Left lobe of liver (tissue), 2 donors: ENCODE results near the gene CHCHD6. TPM values are rescaled to one million over a fixed set of nuclear protein-coding genes. Genes with fewer than 3 reads are reported as not detected.

Experiments used
- ATAC-seq: fragments of 200-7000 bp; cut with Tn5 transposase; one replicate; pipeline ENCODE4 v1.9.1; 2020; ENCODE audit warnings: mild to moderate bottlenecking, moderate library complexity
- DNase-seq: peaks from one replicate; pipeline ENCODE4 v3.0.0-alpha.2; 2020; ENCODE audit warnings: low spot score
- total RNA-seq: library from RNA; stranded (reverse); gene quantifications from one replicate; pipeline ENCODE4 v1.2.1, GENCODE V29; 2021
- donor health status: DM: no; HTN: no; CAD: no; lungs with moderate emphysema.
- donor health status: DM: no; HTN: yes; CAD: no.

CHCHD6 gene
- total RNA-seq, 1 donor from 2014 or later = 3.8 TPM

GRCh38 chr3:126917232-126917804 lies 213.3 kb downstream of the CHCHD6 start:
- no peak for ATAC-seq
- DNase-seq = no peak

- no peak for DNase-seq
- ATAC-seq = no peak
Observed at GRCh38 chr3:126918355-126918821, 214.3 kb downstream of the CHCHD6 start.

- ATAC-seq (no peak), DNase-seq (no peak)
Observed at GRCh38 chr3:126921085-126921824, 217.2 kb downstream of the CHCHD6 start.

- no peak for ATAC-seq
- no peak for DNase-seq
Observed at GRCh38 chr3:126922466-126922865, 218.4 kb downstream of the CHCHD6 start.

- ATAC-seq = no peak
- DNase-seq = no peak
Observed at GRCh38 chr3:126923423-126923822, 219.4 kb downstream of the CHCHD6 start.

- no peak for DNase-seq
- ATAC-seq = no peak
Observed at GRCh38 chr3:126923895-126924294, 219.9 kb downstream of the CHCHD6 start.

GRCh38 chr3:126924458-126924857 lies 220.4 kb downstream of the CHCHD6 start:
- ATAC-seq (peak; percentile 65), DNase-seq (no peak)

GRCh38 chr3:126925411-126926171 lies 221.6 kb downstream of the CHCHD6 start:
- ATAC-seq (peak; percentile 52), DNase-seq (no peak)

- DNase-seq = no peak
- no peak for ATAC-seq
Observed at GRCh38 chr3:126926684-126927400, 222.8 kb downstream of the CHCHD6 start.

- DNase-seq (no peak), ATAC-seq (no peak)
Observed at GRCh38 chr3:126927401-126927750, 223.3 kb downstream of the CHCHD6 start.

- DNase-seq (no peak), ATAC-seq (no peak)
Observed at GRCh38 chr3:126927846-126928245, 223.8 kb downstream of the CHCHD6 start.

GRCh38 chr3:126928921-126929474 lies 225.0 kb downstream of the CHCHD6 start:
- DNase-seq (no peak), ATAC-seq (no peak)

- no peak for ATAC-seq
Observed at GRCh38 chr3:126930936-126931600, 227.0 kb downstream of the CHCHD6 start.

GRCh38 chr3:126931806-126932187 lies 227.8 kb downstream of the CHCHD6 start:
- DNase-seq (no peak), ATAC-seq (no peak)

More at GRCh38 chr3:126930936-126931600, 227.0 kb downstream of the CHCHD6 start:
- no peak for DNase-seq

GRCh38 chr3:126932188-126932931 lies 228.3 kb downstream of the CHCHD6 start:
- ATAC-seq (no peak), DNase-seq (no peak)

- peak; percentile 46 for ATAC-seq
- no peak for DNase-seq
Observed at GRCh38 chr3:126934031-126934531, 230.0 kb downstream of the CHCHD6 start.

- ATAC-seq = no peak
- no peak for DNase-seq
Observed at GRCh38 chr3:126934991-126935390, 231.0 kb downstream of the CHCHD6 start.

GRCh38 chr3:126935756-126936509 lies 231.9 kb downstream of the CHCHD6 start:
- no peak for ATAC-seq
- DNase-seq = no peak
